ENCODE measurements around the gene ARMC2.

Gene ARMC2

GRCh38 chr6:109019911-109020310 lies 171.7 kb downstream of the ARMC2 start:
- no peak for DNase-seq (ENCODE audit: low read depth)

- DNase-seq (ENCODE audit: low read depth) = no peak
Observed at GRCh38 chr6:109021870-109022269, 173.6 kb downstream of the ARMC2 start.

- no peak for DNase-seq (ENCODE audit: low read depth)
Observed at GRCh38 chr6:109023356-109023925, 175.2 kb downstream of the ARMC2 start.

All from activated T-helper 1 cell treated with Interleukin-2 at 50 U/mL for 16 hours (primary cell).